ENCODE measurements around the gene ATP5ME.
"Not testable (repeated sequence)": the region's sequence is repeated elsewhere in the genome, so short reads cannot be mapped to it uniquely, and the experiment has no call there.

ATP5ME gene

DNA sequence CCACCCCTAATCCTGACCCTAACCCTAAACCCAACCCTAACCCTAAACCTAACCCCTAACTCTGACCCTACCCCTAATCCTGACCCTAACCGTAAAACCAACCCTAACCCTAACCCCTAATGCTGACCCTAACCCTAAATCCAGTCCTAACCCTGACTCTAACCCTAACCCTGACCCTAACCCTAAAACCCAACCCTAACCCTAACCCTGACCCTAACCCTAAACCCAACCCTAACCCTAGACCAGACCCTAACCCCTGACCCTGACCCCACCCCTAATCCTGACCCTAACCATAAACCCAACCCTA is 30.8 kb upstream of the ATP5ME start:
- no peak for DNase-seq

DNA sequence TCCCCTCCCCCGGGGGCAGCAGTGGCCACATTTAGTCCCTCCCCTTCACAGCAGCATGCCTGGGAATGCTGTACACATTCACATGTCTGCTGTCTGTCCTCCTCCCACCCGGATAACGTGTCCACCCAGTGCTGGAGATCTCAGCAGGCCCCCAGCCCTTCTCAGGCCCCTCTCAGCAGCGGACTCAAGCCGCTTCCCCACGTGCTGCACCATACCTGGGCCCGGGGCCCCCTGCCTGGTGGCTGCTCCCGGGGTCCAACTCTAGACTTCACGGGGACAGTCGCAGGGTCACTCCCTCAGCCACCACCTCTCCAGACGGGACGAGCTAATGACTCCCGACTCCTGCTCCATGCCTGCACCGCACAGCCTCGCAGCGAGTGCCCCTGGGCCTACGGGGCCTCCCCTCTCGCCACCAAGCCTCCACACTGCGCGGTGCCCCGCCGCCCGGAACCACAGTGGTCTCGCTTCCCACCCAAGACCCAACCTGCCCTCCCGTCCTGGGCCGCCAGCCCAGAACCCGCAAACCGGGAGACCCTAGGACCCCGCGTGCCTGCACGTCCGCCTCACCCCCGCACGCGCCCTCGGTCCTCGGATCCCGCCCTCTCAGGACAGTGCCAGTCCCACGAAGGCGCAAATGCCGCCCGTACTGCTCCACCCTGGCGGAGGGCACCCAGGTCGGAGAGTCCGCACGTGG is 30.3 kb upstream of the ATP5ME start:
- no peak for DNase-seq

DNA sequence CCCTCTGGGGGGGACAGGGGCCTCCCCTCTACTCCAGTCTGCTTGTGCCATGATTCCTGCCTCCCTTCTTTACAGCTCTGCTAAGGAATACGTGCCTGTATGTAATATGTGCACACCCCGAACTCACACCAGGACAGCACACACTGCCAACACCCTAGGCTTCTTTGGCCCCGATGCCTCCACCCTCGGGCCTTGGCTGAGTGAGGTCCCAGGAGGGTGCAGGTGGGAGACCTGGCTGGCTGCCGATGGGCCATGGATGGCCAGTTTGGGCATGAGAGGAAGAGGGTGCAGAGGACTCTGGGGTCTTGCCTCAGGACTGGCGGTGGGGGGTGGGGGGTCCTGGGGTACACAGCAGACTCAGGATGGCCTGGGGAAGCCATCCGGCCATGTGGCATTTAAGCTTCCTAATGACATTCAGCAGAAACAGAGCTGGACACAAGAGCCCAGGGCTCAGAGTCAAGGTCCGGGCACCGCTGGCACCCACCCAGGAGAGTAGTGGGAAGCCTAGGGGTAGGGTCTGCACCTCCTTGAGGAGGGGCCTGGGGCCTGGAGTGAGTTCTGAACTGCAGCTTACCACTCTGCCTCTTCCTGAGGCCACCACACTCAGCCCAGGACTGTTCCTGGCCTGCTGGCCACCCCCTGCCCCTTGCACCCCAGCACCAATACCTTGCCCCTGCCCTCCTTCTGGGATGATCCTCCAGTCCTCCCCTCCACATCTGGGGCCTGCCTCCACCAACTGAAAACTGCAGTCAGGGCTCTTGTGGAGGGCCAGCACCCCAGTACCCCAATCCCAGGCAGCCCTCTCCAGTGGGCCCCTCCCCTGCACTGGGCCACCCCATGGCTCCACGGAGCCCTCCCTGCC is 29.5 kb upstream of the ATP5ME start:
- DNase-seq, result no peak

DNA sequence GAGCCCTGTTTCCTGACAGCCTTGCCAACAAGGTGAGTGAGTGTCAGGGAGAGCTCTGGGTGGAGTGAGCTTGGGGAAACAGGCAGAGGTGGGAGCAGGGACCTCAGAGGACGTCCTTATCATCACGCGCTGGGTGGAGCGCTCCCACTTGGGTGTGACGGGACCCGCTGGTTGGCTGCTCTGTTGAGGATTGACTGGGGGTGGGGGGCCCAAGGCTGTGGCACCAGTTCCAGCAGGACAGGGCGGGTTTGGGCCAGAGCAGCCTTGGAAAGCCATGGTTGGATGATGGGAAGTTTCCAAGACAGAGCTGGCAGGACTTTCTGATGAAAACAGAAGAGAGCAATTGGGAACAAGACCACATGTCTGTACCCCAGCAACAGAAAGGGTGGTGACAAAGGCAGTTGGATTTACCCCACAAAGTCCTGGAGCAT is 28.6 kb upstream of the ATP5ME start:
- DNase-seq, result no peak

DNA sequence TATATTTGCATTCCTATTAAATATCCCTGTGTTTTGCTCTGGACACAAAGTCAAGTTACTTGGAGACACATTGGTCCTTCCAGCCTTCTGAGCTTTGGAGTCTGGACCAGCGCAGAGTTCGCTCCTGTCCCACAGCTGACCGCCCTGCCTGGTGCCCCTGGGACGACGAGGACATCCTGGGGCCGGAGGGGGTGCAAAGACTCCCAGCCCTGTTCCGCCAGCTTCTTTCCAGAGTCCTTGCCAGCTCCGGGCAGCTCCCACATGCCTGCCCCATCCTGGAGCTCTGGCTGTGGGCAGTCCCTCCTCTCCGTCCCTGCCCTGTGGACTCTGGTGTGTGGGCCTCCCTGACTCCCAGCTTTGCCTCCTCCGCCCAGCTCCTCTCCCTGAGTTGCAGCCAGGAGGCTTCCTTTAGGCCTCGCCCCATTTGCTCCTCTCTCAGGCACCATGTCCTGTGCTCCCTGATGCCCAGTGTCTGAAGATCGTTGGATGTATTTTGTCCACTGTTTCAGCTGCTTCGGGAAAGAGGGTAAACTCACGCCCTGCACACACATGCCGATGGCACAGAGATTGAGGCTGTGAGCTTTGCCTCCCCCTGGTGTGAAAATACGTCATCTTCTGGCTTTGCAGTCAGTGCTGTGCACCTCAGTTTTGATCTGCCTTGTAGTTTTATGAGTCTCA is 26.6 kb upstream of the ATP5ME start:
- DNase-seq, result no peak

DNA sequence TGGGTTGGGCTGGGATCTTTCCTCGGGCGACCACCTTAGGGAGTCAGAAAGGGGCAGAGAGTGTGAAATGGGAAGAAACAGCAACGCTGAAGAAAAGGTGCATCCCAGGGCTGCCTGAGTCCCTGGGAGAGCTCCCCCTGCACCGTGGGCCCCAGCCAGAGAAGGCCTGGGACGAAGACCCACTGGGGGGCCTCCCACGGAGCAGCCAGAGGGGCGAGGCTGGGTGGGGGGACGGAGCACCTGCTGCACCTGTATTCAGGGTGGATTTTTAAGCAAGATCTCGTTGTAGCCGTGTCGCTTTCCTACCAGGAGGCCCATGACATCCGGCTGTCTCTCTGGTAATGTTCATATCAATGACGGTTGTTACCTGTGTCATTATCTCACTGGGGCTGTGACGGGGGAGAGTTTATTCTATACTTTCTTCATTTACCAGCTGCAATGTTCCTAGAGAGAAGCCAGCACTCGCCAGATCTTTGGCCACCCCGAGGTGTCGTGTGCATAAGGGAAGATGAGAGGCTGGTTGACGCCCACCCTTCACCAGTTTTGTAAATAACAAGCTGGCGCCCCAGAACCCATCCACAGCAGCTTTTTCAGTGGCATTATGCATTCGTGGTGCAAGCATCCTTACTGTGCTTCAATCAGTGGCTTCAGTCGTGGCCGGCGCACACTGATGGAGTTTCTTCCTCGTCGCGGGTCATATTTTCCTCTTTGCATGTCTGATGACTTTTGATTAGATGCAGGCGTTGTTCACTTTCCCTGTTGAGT is 25.9 kb upstream of the ATP5ME start:
- DNase-seq, result no peak

DNA sequence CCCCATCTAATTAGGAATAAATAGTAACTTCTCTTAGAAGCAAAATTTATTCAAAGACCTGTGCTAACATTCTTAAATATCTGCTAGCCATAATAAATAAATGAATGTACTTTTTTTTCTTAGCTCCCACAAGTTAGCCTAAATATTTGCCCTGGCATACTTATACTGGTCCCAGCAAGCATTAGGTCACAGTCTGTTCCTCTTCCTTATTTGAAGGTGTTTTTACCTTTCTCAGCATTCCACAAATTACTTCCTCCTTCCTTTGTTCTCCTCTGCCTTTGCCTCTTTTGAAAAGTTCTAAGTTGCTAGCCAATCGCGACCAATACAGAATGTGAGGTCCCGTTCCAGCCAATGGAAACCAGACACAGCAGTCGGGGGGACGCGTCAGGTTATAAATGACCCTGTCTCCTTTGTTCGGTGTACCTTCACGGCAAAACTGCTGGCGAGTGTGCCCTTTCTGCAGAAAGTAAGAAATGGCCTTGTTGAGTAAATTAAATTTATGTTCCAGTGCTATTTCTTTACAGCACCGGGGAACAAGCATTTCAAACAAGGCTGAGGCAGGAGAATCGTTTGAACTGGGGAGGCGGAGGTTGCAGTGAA is 20.4 kb upstream of the ATP5ME start:
- DNase-seq, result not testable (repeated sequence)

DNA sequence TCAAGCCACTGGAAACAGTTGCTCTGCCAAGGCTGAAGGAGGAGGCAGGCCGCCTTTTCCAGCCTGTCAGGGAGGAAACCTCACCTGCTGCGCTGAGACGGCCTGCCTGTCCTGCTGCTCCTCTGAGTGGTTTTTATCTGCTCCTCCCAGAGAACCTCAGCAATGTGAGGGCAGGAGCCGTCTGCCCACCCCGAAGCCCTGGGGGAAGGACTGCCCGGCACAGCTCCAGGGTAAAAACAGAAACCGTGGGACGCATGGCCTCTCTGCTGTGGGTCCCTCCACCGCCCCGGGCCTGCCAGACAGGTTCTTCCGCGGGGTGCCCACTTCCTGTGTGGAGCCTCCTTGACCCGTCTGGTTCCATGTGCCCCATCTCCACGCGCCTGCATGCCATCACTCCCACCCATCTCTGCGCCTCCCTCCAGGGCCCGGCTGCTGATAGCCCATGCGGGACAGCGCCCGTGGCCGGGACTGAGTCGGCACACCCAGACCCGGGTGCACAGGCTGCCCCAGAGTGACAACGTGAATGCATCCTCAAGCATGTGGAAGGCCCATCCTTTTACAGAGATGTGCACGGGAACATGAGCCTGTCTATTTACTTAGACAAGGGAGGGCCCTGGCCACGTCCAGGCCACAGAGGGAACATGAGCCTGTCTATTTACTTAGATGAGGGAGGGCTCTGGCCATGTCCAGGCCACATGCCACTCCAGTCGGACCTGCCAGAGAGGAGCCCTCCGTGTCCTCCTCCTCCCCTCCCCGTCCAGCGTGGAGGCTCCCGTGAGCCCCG is 18.9 kb upstream of the ATP5ME start:
- no peak for DNase-seq

DNA sequence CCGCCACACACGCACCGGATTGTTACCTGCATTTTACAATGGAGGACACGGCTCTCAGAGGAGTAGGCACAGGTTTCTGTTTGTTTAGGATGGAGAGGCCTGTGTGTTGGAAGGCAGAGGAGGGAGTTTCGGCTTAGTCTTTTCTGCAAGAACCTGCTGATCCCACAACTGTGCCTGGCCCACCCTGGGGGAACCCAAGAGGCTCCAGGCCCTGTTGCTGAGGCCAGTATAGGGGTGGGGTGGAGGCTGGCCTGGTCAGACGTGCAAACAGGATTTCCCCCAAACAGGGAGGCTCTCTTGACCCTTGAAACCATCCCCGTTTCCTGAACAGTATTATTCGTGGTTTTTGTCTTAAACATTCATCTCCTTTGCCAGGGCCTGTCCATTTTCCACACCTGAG is 15.6 kb upstream of the ATP5ME start:
- DNase-seq, result no peak

DNA sequence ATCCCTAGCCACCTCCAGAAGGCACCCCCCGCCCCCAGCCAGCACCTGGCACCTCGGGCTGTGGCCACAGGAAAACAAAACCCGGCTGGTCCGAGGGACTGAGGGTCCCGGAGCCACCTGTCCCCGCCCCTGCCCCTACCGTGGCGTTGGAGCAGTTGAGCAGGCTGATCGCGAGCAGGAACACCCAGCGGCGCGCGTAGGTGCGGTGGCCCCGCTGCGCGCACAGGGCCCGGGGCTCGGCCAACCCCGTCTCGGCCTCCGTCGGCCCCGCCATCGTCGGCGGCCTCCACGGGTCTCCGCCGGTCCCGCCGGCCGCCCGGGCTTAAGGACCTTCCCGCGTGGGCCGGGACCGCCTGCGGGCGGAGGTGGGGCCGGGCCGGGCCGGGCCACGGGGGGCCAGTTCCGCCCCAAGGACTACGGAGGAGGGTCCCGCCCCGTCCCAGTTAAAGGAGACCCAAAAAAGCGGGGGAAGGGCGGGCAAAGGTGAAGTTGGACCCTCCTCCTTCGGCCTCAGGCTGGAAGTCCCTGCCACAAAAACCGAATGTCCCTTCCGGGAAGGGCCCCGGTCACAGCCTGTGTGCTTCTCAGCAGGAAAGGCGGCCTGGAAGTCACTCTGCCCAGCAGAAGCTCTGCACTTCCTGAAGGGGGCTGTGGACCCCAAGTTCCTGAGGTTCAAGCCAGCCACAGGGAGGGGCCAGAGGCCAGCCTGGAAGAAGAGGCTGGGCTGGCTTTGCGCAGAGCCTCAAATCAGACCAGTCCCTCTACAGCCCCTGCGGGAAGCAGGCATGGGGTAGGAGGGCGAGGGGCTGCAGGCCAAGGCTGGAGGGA is 15.0 kb upstream of the ATP5ME start, which contains the start of gene SLC49A3:
TSS of gene SLC49A3 (minus strand) at position 298 of the 828 bp plus-strand sequence. CDS start at position 274, 24 bp downstream.
- peak; percentile 34 to 77 for DNase-seq

DNA sequence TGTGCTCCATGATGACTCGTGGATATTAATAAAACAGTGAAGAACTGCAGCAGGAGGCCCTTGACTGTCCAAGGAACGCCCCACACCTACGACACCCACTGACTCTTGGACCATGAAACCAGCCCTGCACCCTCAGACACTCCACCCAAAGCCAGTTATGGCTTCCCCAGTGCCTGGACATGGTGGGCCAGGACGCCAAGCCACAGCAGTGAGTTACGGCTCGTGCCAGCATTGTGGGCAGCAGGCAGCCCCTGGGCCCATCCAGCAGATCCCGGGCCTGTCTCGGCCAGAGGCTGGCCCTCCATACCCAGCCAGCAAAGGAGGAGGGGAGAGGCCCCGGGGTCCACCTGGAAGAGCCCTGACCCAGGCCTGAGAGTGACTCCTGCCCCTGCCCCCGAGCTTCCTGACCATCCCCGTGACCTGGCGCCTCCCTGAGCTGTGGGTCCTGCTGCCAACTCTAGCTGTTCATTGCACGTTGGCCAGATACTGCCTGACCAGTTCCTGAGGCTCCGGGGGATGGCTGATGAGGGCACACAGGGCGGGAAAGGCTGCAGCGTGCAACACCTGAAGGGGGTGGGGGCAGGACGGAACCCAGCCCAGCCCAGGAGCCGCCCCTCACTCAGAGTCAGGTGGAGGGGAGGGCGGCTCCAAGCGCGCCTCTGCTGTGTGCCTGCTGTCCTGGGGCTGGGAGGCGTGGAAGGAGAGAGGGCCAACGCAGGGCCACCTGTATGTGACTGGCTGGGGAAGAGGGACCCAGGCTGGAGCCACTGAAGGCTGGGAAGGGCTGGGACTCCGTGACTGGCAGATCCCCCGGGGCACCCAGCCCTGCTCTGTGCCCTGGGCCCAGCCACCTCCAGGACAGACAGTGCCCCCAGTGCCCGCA is 14.1 kb upstream of the ATP5ME start:
- peak in 1 of 2 donors; percentile 30 for DNase-seq

DNA sequence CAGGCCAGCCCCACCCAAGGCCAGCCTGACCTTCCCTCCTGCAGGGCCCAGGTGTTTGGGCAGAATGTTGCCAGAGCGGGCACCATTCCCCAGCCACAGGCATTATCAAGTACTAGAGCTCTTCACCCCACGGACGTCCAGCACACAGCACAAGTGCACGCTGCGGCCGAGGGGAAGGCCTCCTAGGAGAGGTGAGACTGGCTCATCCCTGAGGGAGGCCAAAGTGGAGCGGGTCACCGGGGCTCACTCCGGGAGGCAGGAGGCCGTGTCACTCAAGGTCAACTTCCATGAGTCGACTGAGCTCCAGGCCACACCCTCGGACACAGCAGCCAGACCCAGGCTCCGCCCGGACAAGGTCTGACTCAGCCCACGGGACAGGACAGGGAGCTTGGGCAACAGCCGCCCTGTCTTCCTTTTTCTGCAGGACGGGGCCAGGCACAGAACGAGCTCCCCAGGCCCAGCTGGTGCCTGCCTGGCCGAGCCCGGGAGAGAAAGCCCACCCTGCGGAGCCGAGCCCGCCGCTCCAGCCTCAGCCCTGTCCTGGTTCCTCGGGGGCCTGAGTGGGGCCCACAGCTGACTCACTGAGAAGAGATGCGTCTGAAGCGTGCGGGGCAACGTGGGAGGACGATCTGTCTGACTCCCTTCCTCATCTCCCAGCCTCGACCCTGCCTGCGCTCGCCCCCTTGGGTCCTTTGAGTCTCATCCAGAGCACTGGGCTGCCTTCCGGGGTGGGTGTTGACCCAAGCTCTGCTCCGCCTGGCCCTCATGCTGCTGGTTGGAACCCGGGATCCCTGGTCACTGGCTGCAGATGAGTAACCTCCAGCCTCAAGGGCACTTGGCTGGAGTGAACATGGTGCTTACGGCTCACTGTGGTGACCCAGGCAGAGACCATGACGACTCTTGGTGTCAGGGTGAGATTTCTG is 13.2 kb upstream of the ATP5ME start:
- DNase-seq, result peak; percentile 95 to 98

DNA sequence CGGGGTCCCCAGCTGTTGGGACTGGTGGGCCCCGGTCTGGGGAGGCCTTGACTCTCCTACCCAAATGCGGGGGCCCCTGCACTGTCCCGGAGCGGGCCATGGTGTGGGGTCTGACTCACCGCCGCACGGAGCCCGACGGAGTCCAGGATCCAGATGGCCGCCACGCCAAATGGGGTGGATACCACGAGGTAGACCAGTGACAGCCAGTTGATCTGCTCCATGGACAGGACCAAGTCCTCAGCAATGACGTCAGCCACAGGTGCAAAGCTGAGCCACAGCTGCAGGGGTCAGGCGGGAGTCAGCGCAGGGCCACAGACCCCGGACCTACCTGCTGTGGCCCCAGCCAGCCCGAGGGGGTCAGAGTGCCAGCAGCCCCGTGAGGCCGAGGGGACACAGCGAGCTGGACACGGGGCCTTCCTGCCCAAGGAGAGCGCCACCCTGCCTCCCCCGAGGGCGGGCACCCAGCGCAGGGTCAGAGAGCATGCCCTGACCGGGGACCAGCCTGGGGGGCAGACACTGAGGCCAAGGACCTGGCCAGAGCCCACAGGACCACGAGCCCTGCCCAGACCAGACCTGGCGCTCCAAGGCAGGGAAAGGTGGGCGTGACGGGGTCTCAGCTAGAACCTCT is 12.5 kb upstream of the ATP5ME start:
- no peak for DNase-seq

DNA sequence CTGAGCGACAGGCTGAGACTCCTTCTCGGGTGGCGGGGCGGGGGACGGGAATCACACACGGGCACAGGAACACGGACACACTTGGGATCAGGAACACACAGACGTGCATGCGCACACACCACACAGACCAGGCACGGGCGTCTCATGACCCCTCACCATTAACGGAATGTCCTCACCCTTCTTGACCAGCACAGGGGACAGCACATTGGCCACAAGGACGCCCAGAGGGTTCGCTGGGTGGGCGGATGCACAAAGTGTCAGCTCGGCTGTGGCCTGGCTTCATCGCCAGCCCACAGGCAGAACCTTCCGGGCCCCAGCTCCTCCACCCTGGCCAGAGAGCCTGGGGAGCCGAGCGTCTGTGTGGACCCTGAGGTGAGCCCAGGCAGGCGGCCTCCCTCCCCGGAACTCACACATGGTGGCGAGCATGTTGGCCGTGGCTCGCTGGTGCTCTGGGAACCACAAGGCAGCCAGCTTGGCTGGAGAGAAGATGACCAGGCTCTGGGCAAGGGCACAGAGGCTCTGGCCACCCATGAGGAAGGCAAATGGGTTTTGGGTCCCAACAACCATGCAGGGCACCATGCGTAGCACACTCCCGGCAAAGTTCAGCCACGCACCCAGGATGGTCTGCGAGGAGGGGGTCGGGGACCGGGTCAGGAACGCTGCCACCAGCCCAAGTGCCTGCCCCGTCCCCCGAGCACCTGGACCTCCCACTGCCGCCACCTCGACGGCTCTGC is 11.8 kb upstream of the ATP5ME start:
- DNase-seq, result no peak

DNA sequence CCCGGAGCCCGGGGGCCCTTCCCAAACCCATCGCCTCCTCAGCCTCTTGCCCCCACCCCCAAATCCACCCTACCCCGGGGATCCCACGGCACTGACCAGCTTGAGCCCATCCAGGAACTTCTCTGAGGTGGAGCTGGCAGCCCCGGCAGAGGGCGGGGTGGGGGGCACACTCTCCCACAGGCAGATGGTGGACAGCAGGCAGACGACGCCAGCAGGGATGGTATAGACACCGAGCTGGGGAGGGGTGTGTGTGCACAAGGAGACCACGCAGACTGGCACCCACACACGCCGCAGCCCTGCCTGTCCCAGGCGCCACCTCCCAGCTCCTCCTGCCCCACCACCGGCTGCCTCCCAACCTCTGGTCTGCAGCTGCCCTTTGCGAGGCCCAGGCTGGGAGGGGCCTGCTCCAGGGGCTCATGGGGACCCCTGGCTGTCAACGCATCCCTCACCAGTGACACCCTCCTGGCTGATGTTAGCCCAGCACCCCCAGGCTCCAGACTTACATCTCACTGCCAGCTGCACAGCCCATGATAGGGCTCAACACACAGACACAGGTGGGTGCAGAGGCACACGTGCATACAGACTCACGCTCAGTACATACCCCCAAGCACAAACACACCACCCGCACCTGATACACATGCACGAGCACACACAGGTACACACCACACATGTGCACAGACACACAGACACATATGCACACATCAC is 10.7 kb upstream of the ATP5ME start:
- no peak for DNase-seq

DNA sequence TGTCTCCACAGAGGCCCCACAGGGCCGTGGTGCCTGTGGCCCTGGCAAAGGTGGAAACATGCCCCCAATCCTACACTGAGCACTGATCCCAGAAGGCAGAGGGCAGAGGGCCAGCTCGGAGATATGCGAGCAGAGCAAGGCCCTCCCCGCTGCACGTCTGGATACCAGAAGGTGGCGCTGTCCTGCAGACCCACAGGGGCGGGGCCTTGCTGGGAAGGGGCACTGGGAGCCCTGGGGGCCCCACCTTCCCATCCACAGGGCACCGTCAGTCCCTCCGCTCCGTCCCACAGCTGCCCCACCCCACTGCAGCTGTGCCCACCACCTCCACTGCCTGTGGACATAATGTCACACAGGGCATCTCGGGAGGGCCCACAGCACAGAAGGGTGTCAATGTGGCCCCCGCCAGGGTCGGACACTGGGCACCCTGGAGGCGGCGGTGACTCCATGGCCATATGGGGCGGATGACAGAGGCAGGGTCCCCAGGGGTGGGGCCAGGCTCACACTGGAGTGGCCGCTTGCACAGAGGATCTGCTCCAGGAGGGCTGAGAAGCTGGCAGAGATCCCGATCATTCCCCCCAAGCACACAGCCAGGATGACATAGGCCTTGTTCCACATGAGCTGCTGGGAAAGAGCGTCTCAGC is 10.0 kb upstream of the ATP5ME start:
- peak; percentile 50 to 71 for DNase-seq
